ENCODE results near the gene ZMIZ2. TPM values are rescaled to one million over a fixed set of nuclear protein-coding genes. Genes with fewer than 3 reads are reported as not detected.

Gene ZMIZ2
- total RNA-seq, 1 experiment from 2014 or later = 142 TPM

DNA sequence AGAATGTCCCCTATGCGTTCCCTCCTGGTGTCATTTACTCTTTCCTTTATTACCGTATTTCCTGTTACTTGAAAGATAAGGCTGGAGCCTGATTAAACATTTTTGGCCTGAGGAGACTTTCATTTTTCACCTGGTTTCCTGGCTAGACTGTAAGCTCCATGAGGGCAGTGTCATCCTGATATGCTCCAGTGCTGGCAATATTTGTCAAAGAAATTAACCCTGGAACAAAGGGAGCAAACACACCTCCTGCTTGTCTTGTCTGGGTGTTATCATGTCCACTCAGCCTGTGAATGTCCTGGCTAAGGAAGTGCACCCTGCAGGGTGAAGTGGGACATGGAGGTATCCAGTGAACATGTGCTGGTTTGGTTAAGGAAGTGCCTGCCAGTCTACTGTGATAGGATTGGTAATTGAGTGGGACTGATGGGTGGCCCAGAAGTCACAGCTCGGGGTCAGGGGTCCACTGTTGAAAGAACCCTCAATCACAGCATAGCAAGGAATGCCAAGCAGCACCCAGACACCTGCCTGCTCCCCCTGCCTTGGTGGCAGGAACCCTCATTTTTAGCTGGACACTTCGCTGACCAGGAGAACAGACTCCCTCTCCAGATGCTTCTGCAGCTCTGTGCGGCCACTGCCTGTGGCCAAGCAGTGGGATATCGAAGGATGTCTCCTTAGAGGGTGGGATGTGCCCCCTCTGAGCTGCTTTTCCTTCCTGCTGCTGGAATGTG is 26.9 kb downstream of the ZMIZ2 start:
- no TSS peak for BruUV-seq (replicated peaks)
- Histone ChIP-seq H3K4me1 (replicated peaks; ENCODE audit: insufficient read depth) (no peaks in the 10 kb centered on the region), H2AFZ (no peak overlapping the region), H3K9me3 (ENCODE audit: insufficient read depth, low read depth) (no peaks in the 10 kb centered on the region), H3K27ac (no peak overlapping the region), H3K9me2 (ENCODE audit: insufficient read depth) (no peaks in the 10 kb centered on the region), H3K27me3 (ENCODE audit: insufficient read depth, low read depth) (no peaks in the 10 kb centered on the region), H3K4me2 (no peak overlapping the region), H4K20me1 (ENCODE audit: insufficient read depth) (no peaks in the 10 kb centered on the region), H3F3A (ENCODE audit: insufficient read depth, low read depth) (no peaks in the 10 kb centered on the region), H3K79me2 (ENCODE audit: low read depth) (no peaks in the 10 kb centered on the region), H3K36me3 (ENCODE audit: low read depth) (no peaks in the 10 kb centered on the region), H3K4me3 (no peak overlapping the region)
- peak in 1 of 2 experiments; percentile 31 for DNase-seq
- ChIA-PET POLR2A (ENCODE audit: unreplicated experiment) (no interaction called here), CTCF (interaction anchor here (0.6 kb wide), 1 partner anchor 81 kb away, joined by 3 read pairs; no protein-coding TSS in a partner anchor)
- intact Hi-C loops (cut with micrococcal nuclease; ENCODE audit: unreplicated experiment) = no loop called here
- no peak for TF ChIP-seq EZH2 (IDR thresholded peaks at IDR 0.05; ENCODE audit: low read depth)
- TF ChIP-seq, protein P1, sequence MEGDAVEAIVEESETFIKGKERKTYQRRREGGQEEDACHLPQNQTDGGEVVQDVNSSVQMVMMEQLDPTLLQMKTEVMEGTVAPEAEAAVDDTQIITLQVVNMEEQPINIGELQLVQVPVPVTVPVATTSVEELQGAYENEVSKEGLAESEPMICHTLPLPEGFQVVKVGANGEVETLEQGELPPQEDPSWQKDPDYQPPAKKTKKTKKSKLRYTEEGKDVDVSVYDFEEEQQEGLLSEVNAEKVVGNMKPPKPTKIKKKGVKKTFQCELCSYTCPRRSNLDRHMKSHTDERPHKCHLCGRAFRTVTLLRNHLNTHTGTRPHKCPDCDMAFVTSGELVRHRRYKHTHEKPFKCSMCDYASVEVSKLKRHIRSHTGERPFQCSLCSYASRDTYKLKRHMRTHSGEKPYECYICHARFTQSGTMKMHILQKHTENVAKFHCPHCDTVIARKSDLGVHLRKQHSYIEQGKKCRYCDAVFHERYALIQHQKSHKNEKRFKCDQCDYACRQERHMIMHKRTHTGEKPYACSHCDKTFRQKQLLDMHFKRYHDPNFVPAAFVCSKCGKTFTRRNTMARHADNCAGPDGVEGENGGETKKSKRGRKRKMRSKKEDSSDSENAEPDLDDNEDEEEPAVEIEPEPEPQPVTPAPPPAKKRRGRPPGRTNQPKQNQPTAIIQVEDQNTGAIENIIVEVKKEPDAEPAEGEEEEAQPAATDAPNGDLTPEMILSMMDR (conservative IDR thresholded peaks at IDR 0.05) = no peak

DNA sequence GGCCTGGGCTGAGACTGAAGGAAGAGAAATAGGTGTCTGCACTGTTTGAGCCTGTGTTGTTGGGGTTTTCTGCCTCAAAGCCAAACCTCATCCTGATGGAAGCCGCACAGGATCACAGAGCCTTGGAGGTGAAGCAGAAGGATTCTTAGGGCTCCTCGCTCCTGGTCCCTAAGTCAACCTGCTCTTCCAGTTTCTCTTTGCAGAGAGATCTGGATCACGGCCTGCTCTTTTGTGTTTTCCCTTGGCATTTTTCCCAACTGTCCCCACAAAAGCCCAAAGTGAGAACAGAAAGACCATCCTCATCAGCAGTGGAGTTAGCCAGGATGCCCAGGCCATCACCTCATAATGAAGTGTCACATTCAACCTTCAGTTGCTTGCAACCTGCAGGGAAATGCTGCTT is 27.6 kb downstream of the ZMIZ2 start:
- H3K9me3 ChIP-seq (ENCODE audit: insufficient read depth, low read depth) = no peaks in the 10 kb centered on the region
- no peak overlapping the region for H2AFZ ChIP-seq
- intact Hi-C loops (cut with micrococcal nuclease; ENCODE audit: unreplicated experiment) = no loop called here
- no peaks in the 10 kb centered on the region for H3K36me3 ChIP-seq (ENCODE audit: low read depth)
- no peaks in the 10 kb centered on the region for H3K9me2 ChIP-seq (ENCODE audit: insufficient read depth)
- no peak overlapping the region for H3K4me2 ChIP-seq
- no peaks in the 10 kb centered on the region for H3K27me3 ChIP-seq (ENCODE audit: insufficient read depth, low read depth)
- no peaks in the 10 kb centered on the region for H3K79me2 ChIP-seq (ENCODE audit: low read depth)
- peak; percentile 32 to 44 for DNase-seq
- TF ChIP-seq, protein P1 (conservative IDR thresholded peaks at IDR 0.05) = no peak
- no peak for TF ChIP-seq EZH2 (IDR thresholded peaks at IDR 0.05; ENCODE audit: low read depth)
- H4K20me1 ChIP-seq (ENCODE audit: insufficient read depth) = no peaks in the 10 kb centered on the region
- BruUV-seq (replicated peaks) = no TSS peak
- no peaks in the 10 kb centered on the region for H3K4me1 ChIP-seq (replicated peaks; ENCODE audit: insufficient read depth)
- H3K4me3 ChIP-seq = no peak overlapping the region
- H3F3A ChIP-seq (ENCODE audit: insufficient read depth, low read depth) = no peaks in the 10 kb centered on the region
- ChIA-PET CTCF (no interaction called here), POLR2A (ENCODE audit: unreplicated experiment) (no interaction called here)
- H3K27ac ChIP-seq = no peak overlapping the region

DNA sequence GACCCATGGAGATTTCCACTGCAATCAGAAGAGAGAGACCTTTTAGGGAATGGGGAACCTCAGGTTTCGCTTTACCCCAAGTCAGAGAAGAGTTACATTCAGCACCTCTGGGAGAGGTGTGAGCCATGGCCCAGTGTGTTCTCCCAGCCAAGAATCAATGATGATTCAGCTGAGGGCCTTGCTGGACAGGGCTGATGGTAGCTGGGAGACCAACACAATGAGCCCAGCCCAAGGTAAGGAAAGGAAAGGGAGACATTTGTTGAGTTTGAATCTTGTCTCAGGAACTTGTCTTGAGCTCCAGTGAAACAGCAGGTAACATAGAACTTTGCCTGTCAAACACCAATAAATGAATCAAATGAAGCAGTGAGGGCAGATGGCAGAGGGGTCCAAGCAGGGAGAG is 33.8 kb downstream of the ZMIZ2 start:
- intact Hi-C loops (cut with micrococcal nuclease; ENCODE audit: unreplicated experiment) = no loop called here
- no peaks in the 10 kb centered on the region for H3K27me3 ChIP-seq (ENCODE audit: insufficient read depth, low read depth)
- CTCF ChIA-PET = no interaction called here

More for the DNA sequence above, 33.8 kb downstream of the ZMIZ2 start:
- no TSS peak for BruUV-seq (replicated peaks)
- Histone ChIP-seq H3K27ac (no peak overlapping the region), H3K4me1 (replicated peaks; ENCODE audit: insufficient read depth) (no peaks in the 10 kb centered on the region), H2AFZ (no peak overlapping the region), H3K36me3 (ENCODE audit: low read depth) (no peaks in the 10 kb centered on the region), H4K20me1 (ENCODE audit: insufficient read depth) (no peaks in the 10 kb centered on the region), H3K9me2 (ENCODE audit: insufficient read depth) (no peaks in the 10 kb centered on the region), H3K4me3 (no peak overlapping the region), H3K79me2 (ENCODE audit: low read depth) (no peaks in the 10 kb centered on the region), H3F3A (ENCODE audit: insufficient read depth, low read depth) (no peaks in the 10 kb centered on the region), H3K9me3 (ENCODE audit: insufficient read depth, low read depth) (peaks cover 10% of the 10 kb centered on the region; the same call in 1 of the 2 replicates), H3K4me2 (no peak overlapping the region)
- POLR2A ChIA-PET (ENCODE audit: unreplicated experiment) = no interaction called here
- no peak for DNase-seq
- TF ChIP-seq EZH2 (IDR thresholded peaks at IDR 0.05; ENCODE audit: low read depth) = no peak
- TF ChIP-seq, protein P1 (conservative IDR thresholded peaks at IDR 0.05) = no peak
